HepG2 (cell line): ENCODE data around the gene ADCY10. TPM values are rescaled to one million over a fixed set of nuclear protein-coding genes. Genes with fewer than 3 reads are reported as not detected.

Experiments used
- ATAC-seq: fragments of 200-7000 bp; cut with Tn5 transposase; 3 replicates; pipeline ENCODE4 v1.9.1; 2020; ENCODE audit warnings: mild to moderate bottlenecking, moderate library complexity
- BruUV-seq: library from RNA; stranded (reverse); fragments of 400-500 nt; replicated peaks from 2 replicates; lab custom pipeline; 2021; lab: Mats Ljungman, UMichigan
- CTCF ChIA-PET: fragments of 300-600 bp; formaldehyde crosslinking; extraction: SDS; loops from one replicate; lab custom pipeline; 2021; ENCODE audit warnings: low total read pairs, inconsistent platforms, low intra/inter-chr PET ratio; lab: Yijun Ruan, JAX
- POLR2A ChIA-PET: fragments of 350-600 bp; sonication (Branson Sonifier 250); formaldehyde crosslinking; loops from one replicate; lab custom pipeline; 2020; ENCODE audit warnings: antibody characterized with exemption, inconsistent platforms; lab: Yijun Ruan, JAX
- DNase-seq: peaks from one replicate; pipeline ENCODE4 v3.0.0-alpha.2; 2015; ENCODE audit warnings: low spot score
- FAIRE-seq: peaks from 3 replicates; lab custom pipeline; 2011; peaks lifted over from hg19 to GRCh38; lab: Jason Lieb, UNC
- H2AFZ ChIP-seq: one replicate; pipeline ENCODE4 v1.6.1; 2011; ENCODE audit warnings: low read length, inconsistent platforms
- H3K27ac ChIP-seq: fragments of 300-600 bp; 3 replicates; pipeline ENCODE4 v1.8.0; 2011; ENCODE audit warnings: mixed run types, mild to moderate bottlenecking, mixed read lengths, low read length, inconsistent platforms; ENCODE audit not compliant: insufficient read depth; ENCODE audit errors: extremely low read length
- H3K27me3 ChIP-seq, 2 experiments: fragments of 200-600 bp in 1 of 2; 2 replicates in 1 of 2; 3 replicates in 1 of 2; pipeline versions ENCODE4 v1.6.0 to v1.8.0; 2011; ENCODE audit warnings: low read length in 2 of 2, mild to moderate bottlenecking in 2 of 2, moderate library complexity in 2 of 2, inconsistent platforms in 1 of 2; ENCODE audit not compliant: insufficient read depth in 2 of 2, control insufficient read depth in 1 of 2
- H3K36me3 ChIP-seq, 2 experiments: fragments of 200-600 bp in 1 of 2; replicated peaks in 1 of 2; 2 replicates in 1 of 2; 3 replicates in 1 of 2; pipeline versions ENCODE4 v1.5.1 to v1.8.0; 2011; ENCODE audit warnings: low read length in 2 of 2, inconsistent platforms in 1 of 2; ENCODE audit not compliant: insufficient read depth in 2 of 2, control insufficient read depth in 1 of 2
- H3K4me1 ChIP-seq: 2 replicates; pipeline ENCODE4 v1.5.1; 2012; ENCODE audit warnings: low read length, inconsistent platforms; ENCODE audit not compliant: insufficient read depth
- H3K4me2 ChIP-seq: 2 replicates; pipeline ENCODE4 v1.6.0; 2011; ENCODE audit warnings: low read depth, low read length, inconsistent platforms
- H3K4me3 ChIP-seq, 3 experiments: fragments of 200-600 bp in 1 of 3; sonication (generic), shearing (Covaris generic) in 1 of 3; replicated peaks in 1 of 3; 2 replicates each; pipeline ENCODE4 v1.5.1; 2011 to 2016; ENCODE audit warnings: low read length in 3 of 3, inconsistent platforms in 2 of 3, low read depth in 2 of 3, mild to moderate bottlenecking in 2 of 3, control low read depth in 1 of 3, mixed read lengths in 1 of 3; ENCODE audit not compliant: insufficient read depth in 1 of 3
- H3K79me2 ChIP-seq: one replicate; pipeline ENCODE4 v1.6.1; 2011; ENCODE audit warnings: low read length, inconsistent platforms; ENCODE audit not compliant: insufficient read depth
- H3K9ac ChIP-seq: 2 replicates; pipeline ENCODE4 v1.6.0; 2011; ENCODE audit warnings: mild to moderate bottlenecking, low read depth, low read length, inconsistent platforms; ENCODE audit not compliant: insufficient read depth
- H3K9me3 ChIP-seq: 2 replicates; pipeline ENCODE4 v1.5.1; 2012; ENCODE audit warnings: mild to moderate bottlenecking, low read length
- H4K20me1 ChIP-seq: 2 replicates; pipeline ENCODE4 v1.6.0; 2011; ENCODE audit warnings: inconsistent platforms, mild to moderate bottlenecking, low read length, moderate library complexity; ENCODE audit not compliant: insufficient read depth
- RFX5 ChIP-seq: IDR thresholded peaks from 2 replicates; pipeline ENCODE4 v1.6.1; 2011; ENCODE audit warnings: low read depth, low read length, improper control_type of control experiment
- SALL2 ChIP-seq: sonication (generic); formaldehyde crosslinking; IDR thresholded peaks from 2 replicates; pipeline ENCODE4 v1.8.1; 2023; ENCODE audit warnings: mild to moderate bottlenecking, missing genetic modification reagents, inconsistent platforms
- ZBTB26 ChIP-seq: IDR thresholded peaks from 2 replicates; pipeline ENCODE4 v1.6.1; 2016; ENCODE audit warnings: missing compliant biosample characterization, missing genetic modification reagents, borderline replicate concordance
- ZNF234 ChIP-seq: sonication (generic); formaldehyde crosslinking; conservative IDR thresholded peaks from 2 replicates; pipeline ENCODE4 v1.5.1; 2020; ENCODE audit warnings: mild to moderate bottlenecking, missing genetic modification reagents
- ZNF276 ChIP-seq: sonication (generic); formaldehyde crosslinking; IDR thresholded peaks from 2 replicates; pipeline ENCODE4 v1.4.0; 2020; ENCODE audit warnings: mild to moderate bottlenecking, low read depth, missing genetic modification reagents
- ZNF7 ChIP-seq: IDR thresholded peaks from 2 replicates; pipeline ENCODE4 v1.6.1; 2016; ENCODE audit warnings: missing biosample characterization, missing genetic modification reagents
- WGBS: methylation state at CpG from one replicate; pipeline ENCODE4 v1.1.6; 2017; ENCODE audit warnings: low lambda C conversion rate; 5-methylcytosine and 5-hydroxymethylcytosine counted together
- in situ Hi-C: cut with HindIII; loops from 2 replicates; pipeline ENCODE4 v1.10.0; 2017; ENCODE audit warnings: low pct_unique_long_range_greater_than_20kb; ENCODE audit not compliant: extremely low pct_ligation_motif_present
- intact Hi-C: fragments of 100-400 bp; cut with micrococcal nuclease; formaldehyde crosslinking; loops from one replicate; pipeline ENCODE4 v1.10.0; 2022; ENCODE audit not compliant: unreplicated experiment
- polyA plus RNA-seq, 8 experiments: library from polyadenylated mRNA; depleted of rRNA in 3 of 8; stranded (reverse) in 7 of 8; unstranded in 1 of 8; fragments of >200 nt; fragmentation: Illumina TruSeq in 4 of 8; extraction: Trizol in 4 of 8; gene quantifications; 2 replicates each; pipeline versions ENCODE4 v1.2.1 to v1.2.3, GENCODE V29; 2011 to 2016; ENCODE audit warnings: low read depth in 4 of 8, missing spikeins in 1 of 8, mixed read lengths in 1 of 8; ENCODE audit not compliant: insufficient read depth in 1 of 8
- total RNA-seq, 5 experiments: library from RNA; depleted of rRNA; stranded (reverse); fragments of >200 nt; fragmentation: Illumina TruSeq; extraction: Trizol; gene quantifications; 2 replicates each; pipeline ENCODE4 v1.2.3, GENCODE V29; 2016; ENCODE audit warnings: low read depth in 1 of 5

The ADCY10 gene
- total and polyA plus RNA-seq, 2 of the 13 experiments (the other 11 are each of a cell fraction or from before 2014, with no cell fraction given), result 0.02 to 0.03 TPM

- no peaks in the 10 kb centered on the region for H4K20me1 ChIP-seq
- no peak overlapping the region for H3K9ac ChIP-seq
- no peak for TF ChIP-seq ZNF234 (CRISPR knock-in tag)
- TF ChIP-seq SALL2 (CRISPR knock-in tag), result no peak
- no peak for TF ChIP-seq ZNF276
- TF ChIP-seq ZNF7 (CRISPR knock-in tag), result peak; percentile 24; the same call in 1 of the 2 replicates
- TF ChIP-seq ZBTB26 (CRISPR knock-in tag), result no peak
- no peak for TF ChIP-seq RFX5
- no peak for FAIRE-seq
- intact Hi-C loops, result no loop called here
- no peaks in the 10 kb centered on the region for H3K36me3 ChIP-seq
- ChIA-PET POLR2A (no interaction called here), CTCF (no interaction called here)
- H3K79me2 ChIP-seq, result no peaks in the 10 kb centered on the region
- no peak overlapping the region for H3K27ac ChIP-seq
- in situ Hi-C loops, result no loop called here
- H3K27me3 ChIP-seq, result no peaks in the 10 kb centered on the region
- 74% methylated on average over 6 of the region's 6 CpGs for WGBS
- ATAC-seq, result no peak
- H2AFZ ChIP-seq, result no peak overlapping the region
- H3K4me2 ChIP-seq, result no peak overlapping the region
- H3K9me3 ChIP-seq, result peaks cover 14% of the 10 kb centered on the region
- H3K4me1 ChIP-seq, result peaks cover 31% of the 10 kb centered on the region
- BruUV-seq, result no TSS peak
- no peak overlapping the region for H3K4me3 ChIP-seq
- DNase-seq, result no peak
Measured at GRCh38 chr1:167909691-167910180, 4.2 kb downstream of the ADCY10 start.
